Fibroblast of skin of right biceps (primary cell): ENCODE results near the gene CD274.
"Not testable (repeated sequence)": the region's sequence is repeated elsewhere in the genome, so short reads cannot be mapped to it uniquely, and the experiment has no call there.

Experiments
- DNase-seq: peaks from one replicate; pipeline ENCODE4 v3.0.0-alpha.2; 2013

CD274 gene

DNA sequence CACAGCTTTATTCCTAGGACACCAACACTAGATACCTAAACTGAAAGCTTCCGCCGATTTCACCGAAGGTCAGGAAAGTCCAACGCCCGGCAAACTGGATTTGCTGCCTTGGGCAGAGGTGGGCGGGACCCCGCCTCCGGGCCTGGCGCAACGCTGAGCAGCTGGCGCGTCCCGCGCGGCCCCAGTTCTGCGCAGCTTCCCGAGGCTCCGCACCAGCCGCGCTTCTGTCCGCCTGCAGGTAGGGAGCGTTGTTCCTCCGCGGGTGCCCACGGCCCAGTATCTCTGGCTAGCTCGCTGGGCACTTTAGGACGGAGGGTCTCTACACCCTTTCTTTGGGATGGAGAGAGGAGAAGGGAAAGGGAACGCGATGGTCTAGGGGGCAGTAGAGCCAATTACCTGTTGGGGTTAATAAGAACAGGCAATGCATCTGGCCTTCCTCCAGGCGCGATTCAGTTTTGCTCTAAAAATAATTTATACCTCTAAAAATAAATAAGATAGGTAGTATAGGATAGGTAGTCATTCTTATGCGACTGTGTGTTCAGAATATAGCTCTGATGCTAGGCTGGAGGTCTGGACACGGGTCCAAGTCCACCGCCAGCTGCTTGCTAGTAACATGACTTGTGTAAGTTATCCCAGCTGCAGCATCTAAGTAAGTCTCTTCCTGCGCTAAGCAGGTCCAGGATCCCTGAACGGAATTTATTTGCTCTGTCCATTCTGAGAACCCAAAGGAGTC, at the start of gene CD274:
Gene CD274 (plus strand): TSS at position 184 of the 733 bp plus-strand sequence. CDS start 5,572 bp downstream, outside the sequence.
- peak; percentile 86 for DNase-seq

- no peak for DNase-seq
Observed at GRCh38 chr9:5402217-5402616, 48.1 kb upstream of the CD274 start.

DNA sequence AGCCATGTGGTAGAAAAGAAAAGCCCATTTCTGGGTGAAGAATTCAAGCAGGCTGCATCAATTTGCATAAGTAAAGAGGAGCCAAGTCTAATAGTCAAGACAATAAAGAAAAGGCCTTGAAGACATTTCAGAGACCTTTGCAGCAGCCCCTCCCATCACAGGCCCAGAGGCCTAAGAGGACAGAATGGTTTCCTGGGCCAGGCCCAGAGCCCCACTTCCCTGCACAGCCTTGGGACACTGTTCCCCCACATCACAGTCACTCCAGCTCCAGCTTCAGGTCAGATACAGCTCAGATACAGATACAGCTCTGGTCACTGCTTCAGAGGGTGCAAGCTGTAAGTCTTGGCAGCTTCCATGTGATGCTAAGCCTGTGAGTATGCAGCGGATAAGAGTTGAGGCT, 41.7 kb upstream of the CD274 start:
- DNase-seq, result no peak

- no peak for DNase-seq
Observed at GRCh38 chr9:5416953-5417352, 33.4 kb upstream of the CD274 start.

- DNase-seq, result no peak
Observed at GRCh38 chr9:5418481-5418880, 31.9 kb upstream of the CD274 start.

DNA sequence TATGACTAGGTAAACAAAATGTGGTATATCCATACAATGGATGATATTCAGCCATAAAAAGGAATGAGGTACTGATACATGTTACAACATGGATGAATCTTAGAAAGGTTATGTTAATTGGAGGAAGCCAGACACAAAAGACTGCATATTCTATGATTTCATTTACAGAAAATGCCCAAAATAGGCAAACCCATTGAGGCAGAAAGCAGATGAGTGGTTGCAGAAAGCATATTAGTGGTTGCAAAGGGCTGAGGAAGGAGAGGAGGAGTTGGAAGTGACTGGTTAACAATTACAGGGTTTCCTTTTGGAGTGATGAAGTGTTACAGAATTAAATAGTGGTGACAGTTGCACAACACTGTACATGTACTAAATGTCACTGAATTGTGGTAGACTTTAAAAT, 30.4 kb upstream of the CD274 start:
- DNase-seq, result no peak

- no peak for DNase-seq
Observed at GRCh38 chr9:5421163-5421562, 29.2 kb upstream of the CD274 start.

- no peak for DNase-seq
Observed at GRCh38 chr9:5422276-5422675, 28.1 kb upstream of the CD274 start.

GRCh38 chr9:5425006-5425628, 25.2 kb upstream of the CD274 start:
- DNase-seq, result peak; percentile 28

GRCh38 chr9:5427005-5427404, 23.3 kb upstream of the CD274 start:
- DNase-seq, result no peak

GRCh38 chr9:5428172-5428571, 22.2 kb upstream of the CD274 start:
- no peak for DNase-seq

GRCh38 chr9:5428794-5429528, 21.4 kb upstream of the CD274 start:
- peak; percentile 37 for DNase-seq

DNA sequence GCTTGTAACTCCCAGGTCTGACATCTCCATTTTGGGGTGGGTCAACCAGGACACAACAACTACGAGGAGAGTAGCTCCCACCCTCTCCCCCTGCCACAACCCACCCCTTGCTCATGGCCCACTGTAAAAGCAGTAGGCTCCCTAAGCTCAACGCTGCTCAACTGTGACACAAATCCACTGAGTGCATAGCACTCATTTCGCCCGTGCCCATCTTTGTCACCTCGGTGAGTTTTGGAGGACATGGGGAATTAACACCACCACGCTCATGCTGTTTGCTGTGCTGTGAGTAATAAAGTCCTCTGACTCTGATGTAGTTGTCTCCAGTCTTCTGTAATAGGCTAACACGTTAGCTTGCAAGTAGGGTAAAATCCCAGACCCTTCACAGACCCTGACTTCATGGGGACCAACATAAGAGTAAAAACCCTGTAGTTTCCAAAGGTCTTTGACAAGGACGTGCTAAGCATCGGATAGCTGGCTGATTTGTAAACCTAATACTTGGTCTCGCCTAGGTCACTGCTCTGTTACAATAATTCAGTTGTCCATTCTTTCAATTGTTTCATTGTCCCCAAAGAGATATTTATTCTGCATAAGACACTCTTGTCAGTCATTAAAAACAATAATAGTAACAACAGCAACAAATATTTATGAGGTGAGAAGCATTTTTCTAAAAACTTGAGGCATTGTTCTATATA, 20.3 kb upstream of the CD274 start:
- no peak for DNase-seq

DNA sequence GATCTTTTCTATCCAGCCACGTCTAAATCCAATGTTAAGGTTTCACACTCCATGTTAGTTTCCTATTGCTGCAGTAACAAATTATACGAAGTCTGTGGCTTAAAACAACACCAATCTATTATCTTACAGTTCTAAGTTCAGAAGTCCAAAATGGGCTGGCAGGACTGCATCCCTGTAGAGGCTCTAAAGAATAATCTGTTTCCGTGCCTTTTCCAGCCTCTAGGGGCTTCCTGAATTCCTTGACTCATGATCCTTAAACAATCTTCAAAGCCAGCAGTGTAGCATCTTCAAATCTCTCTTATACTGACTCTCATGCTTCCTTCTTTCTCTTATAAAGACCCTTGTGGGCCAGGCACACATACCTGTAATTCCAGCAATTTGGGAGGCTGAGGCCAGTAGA, 19.4 kb upstream of the CD274 start:
- no peak for DNase-seq

GRCh38 chr9:5432890-5433289, 17.5 kb upstream of the CD274 start:
- DNase-seq, result not testable (repeated sequence)

DNA sequence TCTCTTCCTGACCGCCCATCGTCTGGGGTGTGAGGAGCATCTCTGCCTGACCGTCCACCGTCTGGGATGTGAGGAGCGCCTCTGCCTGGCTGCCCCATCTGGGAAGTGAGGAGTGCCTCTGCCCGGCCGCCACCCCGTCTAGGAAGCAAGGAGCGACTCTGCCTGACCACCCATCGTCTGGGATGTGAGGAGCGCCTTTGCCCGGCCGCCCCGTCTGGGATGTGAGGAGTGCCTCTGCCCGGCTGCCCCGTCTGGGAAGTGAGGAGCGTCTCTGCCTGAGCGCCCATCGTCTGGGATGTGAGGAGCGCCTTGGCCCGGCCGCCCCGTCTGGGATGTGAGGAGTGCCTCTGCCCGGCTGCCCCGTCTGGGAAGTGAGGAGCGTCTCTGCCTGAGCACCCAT, 17.0 kb upstream of the CD274 start:
- not testable (repeated sequence) for DNase-seq

GRCh38 chr9:5433841-5434810, 16.2 kb upstream of the CD274 start:
- not testable (repeated sequence) for DNase-seq

GRCh38 chr9:5435912-5436311, 14.4 kb upstream of the CD274 start:
- no peak for DNase-seq

DNA sequence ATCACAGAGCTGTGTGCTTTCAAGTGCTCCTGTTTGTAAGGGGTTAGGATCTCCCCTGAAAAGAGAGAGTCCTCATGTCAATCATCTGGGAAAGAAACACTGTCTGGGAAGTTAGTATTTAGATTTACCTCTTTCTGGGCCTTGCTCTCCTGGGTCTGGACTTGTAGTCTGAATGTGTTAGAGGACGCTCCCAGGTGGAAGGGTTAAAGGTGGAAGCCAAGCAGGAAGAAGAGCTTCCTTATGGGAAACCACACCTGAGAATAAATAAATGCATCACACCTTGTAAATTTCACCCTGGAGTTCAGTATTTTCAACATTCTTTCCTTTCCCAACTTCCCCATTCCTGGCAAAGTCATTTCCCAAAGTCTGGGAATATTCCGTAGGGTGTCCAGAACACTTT, 13.9 kb upstream of the CD274 start:
- no peak for DNase-seq

DNA sequence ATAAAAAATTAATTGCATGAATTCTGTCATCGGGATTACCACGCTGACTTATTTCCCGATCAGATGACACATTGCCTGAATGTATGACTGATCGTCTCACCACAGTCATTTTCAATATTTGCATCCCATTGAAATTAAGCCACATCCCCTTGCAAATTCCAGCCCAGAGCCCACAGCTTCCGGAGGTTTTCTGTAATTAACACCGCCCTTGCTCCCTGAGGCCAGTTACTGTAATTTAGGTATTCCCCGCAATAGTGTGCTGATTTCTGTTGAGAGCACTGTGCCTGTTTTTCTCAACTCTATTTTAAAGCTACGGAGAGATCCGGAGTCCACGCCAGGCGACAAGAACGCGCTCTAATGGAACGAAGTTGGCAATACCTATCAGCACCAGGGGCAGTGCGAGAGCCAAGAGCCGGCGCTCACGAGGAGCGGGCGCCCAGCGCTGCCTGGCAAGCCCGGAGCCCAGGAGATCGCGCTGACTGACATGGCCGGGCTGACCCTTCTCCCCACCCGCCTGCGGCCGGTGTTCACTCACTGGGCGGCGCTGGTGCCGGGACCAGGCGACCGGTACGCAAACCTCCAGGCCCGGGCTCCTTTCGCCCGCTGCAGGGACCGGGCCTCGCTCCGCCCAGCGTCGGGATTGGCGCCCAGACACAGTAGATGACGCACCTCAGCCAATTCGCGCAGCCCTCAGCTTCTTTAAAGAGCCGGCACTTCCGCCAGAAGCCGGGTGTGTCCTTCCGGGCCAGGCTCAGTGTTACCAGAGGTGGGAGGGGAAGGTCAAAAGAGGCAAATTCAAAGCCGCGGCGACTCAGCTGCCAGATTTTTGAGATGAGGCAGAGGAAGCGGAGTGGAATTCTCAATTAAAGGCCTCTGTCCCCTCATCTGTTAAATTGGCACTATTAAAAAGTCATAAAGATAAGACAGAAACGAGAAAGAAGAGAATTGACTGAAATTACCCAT, 12.8 kb upstream of the CD274 start, which contains the start of gene PLGRKT:
Gene PLGRKT (minus strand): TSS at position 672 of the 963 bp plus-strand sequence. CDS start 5,948 bp downstream, outside the sequence.
- peak; percentile 94 for DNase-seq
